Hepatocyte (in vitro differentiated cells): ENCODE measurements around the gene KRT3.

Experiments used
- CTCF ChIP-seq: fragments of 200-600 bp; sonication (generic); IDR thresholded peaks from 2 replicates; pipeline ENCODE4 v1.5.1; 2016; ENCODE audit warnings: antibody characterized with exemption, mild to moderate bottlenecking; ENCODE audit not compliant: poor library complexity
- EZH2 ChIP-seq: fragments of 200-600 bp; sonication (generic); IDR thresholded peaks from 2 replicates; pipeline ENCODE4 v1.6.1; 2016; ENCODE audit warnings: antibody characterized with exemption, mild to moderate bottlenecking, borderline replicate concordance
- EZH2phosphoT487 ChIP-seq: fragments of 200-600 bp; sonication (generic); IDR thresholded peaks from one replicate; pipeline ENCODE4 v1.6.1; 2018; ENCODE audit warnings: antibody characterized with exemption, mild to moderate bottlenecking, low read depth, moderate library complexity; ENCODE audit not compliant: unreplicated experiment, severe bottlenecking

GRCh38 chr12:52838609-52839435 lies 42.9 kb upstream of the KRT3 start:
- TF ChIP-seq CTCF, result no peak
- no peak for TF ChIP-seq EZH2
- TF ChIP-seq EZH2phosphoT487, result no peak
